Peyer's patch (tissue), 4 donors: ENCODE data around the gene GOLT1B.

Source experiments
- CTCF ChIP-seq, 6 experiments: fragments of 450-650 bp in 4 of 6; fragments of 200-600 bp in 2 of 6; sonication (generic) in 1 of 6; IDR thresholded peaks; one replicate each; pipeline ENCODE4 v1.5.1; 2017 to 2019; ENCODE audit warnings: antibody characterized with exemption in 6 of 6, mild to moderate bottlenecking in 3 of 6, moderate library complexity in 1 of 6
- POLR2A ChIP-seq, 2 donors: fragments of 450-650 bp; IDR thresholded peaks; one replicate each; pipeline ENCODE4 v1.5.1; 2017; ENCODE audit warnings: antibody characterized with exemption in 2 of 2, mild to moderate bottlenecking in 2 of 2, moderate library complexity in 2 of 2

DNA sequence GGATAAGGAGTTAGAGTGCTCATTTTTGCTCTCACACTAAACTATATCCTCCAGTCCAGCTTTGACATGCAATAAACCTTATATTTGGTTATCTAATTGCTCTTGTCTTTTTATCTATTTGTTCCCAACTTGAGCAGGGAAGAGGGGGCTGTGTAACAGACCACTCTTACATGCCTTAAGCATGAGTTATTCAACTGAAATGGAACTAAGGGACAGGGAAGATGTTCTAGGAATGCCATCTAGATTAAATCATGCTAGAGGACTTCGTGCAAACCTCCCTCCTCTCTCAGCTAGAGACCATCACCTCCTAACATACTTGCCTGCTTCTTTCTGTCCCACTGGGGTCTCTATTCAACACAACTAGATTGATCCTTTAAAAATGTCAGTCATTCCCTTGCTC is 45.1 kb downstream of the GOLT1B start:
- TF ChIP-seq CTCF (IDR thresholded peaks at IDR 0.05) (no peak), POLR2A (IDR thresholded peaks at IDR 0.05) (no peak)
